HG02763 (cell line): Measurements from ENCODE around the gene CFD.
"Not testable (repeated sequence)": the region's sequence is repeated elsewhere in the genome, so short reads cannot be mapped to it uniquely, and the experiment has no call there.

Source experiments
- ATAC-seq: cut with Tn5 transposase; IDR thresholded peaks from one replicate; pipeline ENCODE4 v1.9.1; 2021; ENCODE audit warnings: mild to moderate bottlenecking, moderate library complexity; ENCODE audit not compliant: unreplicated experiment

The CFD gene

DNA sequence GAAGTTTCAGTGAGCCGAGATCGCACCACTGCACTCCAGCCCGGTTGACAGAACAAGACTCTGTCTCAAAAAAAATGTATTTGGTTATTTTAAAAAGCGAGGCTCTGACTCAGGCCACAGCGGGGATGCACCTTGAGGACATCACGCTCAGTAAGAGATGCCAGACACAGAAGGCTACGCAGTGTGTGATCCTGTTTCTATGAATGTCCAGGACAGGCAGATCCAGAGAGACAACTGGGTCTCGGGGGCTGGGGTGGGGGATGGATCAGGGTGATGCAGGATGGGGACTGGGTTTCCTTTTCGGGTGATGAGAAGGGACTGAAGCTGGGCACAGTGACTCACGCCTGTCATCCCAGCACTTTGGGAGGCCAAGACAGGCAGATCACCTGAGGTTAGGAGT lies 28.1 kb downstream of the CFD start:
- no peak for ATAC-seq

DNA sequence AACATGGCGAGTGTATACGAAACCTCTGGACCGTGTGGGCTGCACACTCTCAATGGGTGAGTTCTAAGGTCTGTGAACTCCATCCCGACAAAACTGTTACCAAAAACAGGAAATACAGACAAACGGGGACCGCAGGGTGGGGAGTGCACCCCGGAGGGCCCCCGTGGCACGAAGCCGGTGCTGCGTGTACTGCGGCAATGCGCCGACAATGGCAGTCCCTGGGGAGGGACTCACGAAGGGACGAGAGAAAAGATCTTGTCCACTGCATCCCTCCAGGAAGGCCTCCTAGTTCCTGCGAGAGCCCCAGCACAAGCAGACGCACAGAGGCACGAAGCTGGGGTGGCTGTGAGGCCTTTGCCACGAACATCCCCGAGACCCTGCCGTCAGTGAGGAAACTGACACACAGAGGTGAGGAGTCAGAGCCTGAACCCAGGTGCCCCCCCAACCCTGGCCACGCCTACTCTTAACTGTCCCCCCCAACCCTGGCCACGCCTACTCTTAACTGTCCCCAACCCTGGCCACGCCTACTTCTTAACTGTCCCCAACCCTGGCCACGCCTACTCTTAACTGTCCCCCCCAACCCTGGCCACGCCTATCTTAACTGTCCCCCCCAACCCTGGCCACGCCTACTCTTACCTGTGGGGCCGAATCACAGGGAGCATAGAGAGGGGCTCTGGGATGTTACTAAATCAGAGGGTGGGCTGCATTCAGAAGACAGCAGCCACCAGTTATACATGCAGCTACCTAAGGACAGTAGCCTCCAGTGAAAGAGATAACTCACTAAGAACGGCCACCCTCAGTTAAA lies 29.3 kb downstream of the CFD start:
- no peak for ATAC-seq

DNA sequence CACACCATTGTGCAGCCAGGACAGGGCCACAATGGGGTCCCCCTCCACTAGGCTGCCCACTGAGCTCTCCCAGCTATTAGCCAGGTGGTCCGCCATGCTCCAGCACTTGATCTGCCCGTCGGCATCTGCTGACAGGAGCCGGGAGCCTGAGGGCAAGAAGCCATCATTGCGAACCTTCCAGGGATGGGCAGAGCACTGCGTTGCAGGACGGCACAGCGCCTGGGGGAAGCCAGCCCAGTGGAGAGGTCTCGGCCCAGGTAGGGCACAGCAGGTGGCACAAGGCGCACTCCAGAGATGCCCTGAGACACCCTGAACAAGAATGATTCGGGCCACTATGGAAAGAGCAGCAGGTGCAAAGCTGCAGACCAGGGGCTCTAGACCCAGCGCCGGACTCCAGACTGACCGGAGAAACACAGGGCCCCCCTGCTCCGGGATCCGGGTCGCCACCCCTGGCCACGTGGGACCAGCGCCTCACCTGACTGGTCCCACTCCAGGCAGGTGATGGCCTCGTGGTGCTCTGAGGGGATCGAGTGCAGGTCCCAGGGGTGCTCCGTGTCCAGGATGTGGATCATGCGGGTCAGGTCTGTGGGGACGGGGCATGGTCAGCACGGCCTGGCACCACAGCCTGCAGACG lies 30.3 kb downstream of the CFD start:
- ATAC-seq: no peak

DNA sequence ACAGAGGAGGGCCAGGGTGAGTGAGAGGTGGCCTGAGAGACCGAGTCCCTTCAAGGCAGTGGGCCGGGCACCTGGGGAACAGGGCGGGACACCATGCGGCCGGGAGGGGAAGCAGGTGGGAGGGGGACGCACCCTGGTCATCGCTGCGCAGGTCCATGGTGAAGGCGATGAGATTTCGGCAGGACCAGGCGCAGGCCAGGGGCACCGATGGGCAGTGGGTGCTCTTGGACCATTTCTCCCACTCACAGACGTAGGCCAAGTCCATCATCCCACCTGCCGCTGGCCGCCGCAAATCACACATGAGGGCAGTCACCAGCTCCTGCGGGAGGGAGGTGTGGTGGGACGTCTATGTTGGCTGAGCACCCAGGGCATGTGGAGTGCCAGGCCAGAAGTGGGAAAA lies 31.4 kb downstream of the CFD start:
- ATAC-seq: no peak

DNA sequence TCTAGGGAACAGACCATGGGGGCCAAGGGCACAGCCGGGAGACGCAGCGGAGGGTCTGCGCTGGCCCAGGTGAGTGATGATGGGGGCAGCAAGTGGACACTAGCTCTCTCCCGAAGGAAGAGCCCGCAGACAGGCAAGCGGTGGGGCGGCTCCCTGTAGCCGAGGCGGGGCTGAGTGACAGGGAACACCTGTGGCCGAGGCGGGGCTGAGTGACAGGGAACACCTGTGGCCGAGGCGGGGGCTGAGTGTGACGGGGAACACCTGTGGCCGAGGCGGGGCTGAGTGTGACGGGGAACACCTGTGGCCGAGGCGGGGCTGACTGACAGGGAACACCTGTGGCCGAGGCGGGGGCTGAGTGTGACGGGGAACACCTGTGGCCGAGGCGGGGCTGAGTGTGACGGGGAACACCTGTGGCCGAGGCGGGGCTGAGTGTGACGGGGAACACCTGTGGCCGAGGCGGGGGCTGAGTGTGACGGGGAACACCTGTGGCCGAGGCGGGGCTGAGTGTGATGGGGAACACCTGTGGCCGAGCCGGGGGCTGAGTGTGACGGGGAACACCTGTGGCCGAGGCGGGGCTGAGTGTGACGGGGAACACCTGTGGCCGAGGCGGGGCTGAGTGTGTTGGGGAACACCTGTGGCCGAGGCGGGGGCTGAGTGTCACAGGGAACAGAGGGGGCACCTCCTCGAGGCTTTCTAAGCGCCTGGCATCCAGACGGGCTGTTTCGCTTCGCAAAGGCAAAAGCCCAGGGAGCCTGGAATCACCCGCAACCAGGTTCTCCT lies 32.1 kb downstream of the CFD start:
- ATAC-seq: not testable (repeated sequence)

DNA sequence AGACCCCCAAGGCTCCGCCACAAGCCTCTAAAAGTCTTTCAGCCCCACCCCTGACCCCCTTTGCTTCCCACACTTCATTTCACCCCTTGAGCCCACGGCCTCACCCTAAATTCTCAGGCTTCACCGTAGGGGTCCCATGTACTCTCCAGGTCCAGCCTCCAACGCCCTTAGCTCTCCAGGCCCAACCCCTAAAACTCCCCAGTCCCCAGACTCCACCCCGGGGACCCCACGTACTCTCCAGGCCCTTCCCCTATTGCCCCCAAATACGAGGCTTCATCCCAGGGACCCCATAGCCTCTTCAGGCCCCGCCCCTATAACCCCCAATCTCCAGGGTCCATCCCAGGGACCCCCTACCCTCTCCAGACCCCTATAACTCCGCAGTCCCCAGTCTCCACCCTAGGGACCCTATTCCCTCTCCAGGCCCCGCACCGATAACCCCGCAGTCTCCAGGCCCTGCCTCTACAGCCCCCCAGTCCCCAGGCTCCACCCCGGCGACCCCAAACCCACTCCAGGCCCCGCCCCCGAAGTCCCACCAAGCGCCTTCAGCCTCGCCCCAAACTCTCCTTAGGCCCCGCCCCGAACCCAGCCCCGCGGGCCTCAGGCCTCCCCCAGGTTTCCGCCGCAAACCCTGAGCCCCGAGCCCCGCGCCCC lies 32.9 kb downstream of the CFD start:
- ATAC-seq: no peak

DNA sequence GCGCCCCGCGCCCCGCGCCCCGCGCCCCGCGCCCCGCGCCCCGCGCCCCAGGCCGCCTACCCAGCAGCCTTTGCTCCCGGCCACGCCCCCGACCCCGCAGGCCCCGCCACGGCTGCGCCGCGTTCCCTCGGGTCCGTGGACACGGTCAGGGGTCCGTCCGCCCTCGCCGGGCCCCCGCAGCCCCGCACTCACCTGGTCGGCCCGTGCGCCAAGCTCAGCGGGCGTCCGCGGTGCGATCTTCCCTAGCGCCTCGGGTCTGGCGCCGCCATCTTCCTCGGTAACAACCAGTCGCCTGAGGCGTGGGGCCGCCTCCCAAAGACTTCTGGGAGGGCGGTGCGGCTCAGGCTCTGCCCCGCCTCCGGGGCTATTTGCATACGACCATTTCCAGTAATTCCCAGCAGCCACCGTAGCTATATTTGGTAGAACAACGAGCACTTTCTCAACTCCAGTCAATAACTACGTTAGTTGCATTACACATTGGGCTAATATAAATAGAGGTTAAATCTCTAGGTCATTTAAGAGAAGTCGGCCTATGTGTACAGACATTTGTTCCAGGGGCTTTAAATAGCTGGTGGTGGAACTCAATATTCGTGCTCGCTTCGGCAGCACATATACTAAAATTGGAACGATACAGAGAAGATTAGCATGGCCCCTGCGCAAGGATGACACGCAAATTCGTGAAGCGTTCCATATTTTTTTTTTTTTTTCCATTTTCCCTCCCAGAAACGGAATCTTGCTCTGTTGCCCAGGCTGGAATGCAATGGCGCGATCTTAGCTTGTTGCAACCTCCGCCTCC lies 33.6 kb downstream of the CFD start, which contains the start of the genes MED16 and RNU6-9:
MED16 (minus strand) TSS at position 294 of the 796 bp plus-strand sequence. CDS start 2,056 bp downstream, outside the sequence.
RNU6-9 (plus strand) TSS at position 591 of the 796 bp plus-strand sequence.
- peak; percentile 82 for ATAC-seq

DNA sequence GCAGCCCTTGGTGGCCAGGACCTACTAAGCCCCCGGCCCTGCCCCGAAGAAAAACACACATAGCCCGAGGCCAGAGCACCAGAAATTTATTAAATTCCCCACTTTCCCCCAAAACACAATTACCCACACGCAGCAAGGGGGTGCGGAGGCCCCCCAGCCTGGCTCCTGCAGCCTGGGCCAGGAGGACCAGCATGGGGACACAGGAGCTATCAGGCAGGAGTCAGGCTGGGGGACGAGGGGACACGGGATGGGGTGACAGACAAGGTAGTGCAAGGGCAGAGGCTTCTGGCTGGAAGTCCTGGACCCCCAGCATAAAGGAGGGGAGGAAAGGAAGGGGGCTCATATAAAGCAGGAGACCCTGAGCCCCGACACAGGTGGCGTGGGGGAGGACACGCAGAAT lies 37.0 kb downstream of the CFD start:
- ATAC-seq: no peak

DNA sequence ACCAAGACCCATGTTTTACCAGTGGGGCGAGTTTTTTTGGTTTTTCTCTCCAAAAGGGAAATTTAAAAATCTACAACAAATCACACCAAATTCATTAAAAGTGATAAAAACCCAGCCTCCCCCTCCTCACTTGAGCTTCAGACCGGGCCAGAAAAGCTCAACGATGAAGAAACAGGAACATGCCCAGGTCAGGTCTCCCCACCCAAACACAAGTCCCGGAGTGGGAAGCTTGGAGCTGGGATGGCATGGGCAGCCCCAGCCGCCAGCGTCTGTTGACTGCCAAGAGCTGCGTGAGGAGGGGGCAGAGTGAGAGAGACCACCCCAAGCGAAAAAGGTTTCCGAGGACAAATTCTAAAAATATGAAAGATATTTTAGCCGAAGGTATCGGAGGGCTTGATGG lies 37.5 kb downstream of the CFD start:
- no peak for ATAC-seq

DNA sequence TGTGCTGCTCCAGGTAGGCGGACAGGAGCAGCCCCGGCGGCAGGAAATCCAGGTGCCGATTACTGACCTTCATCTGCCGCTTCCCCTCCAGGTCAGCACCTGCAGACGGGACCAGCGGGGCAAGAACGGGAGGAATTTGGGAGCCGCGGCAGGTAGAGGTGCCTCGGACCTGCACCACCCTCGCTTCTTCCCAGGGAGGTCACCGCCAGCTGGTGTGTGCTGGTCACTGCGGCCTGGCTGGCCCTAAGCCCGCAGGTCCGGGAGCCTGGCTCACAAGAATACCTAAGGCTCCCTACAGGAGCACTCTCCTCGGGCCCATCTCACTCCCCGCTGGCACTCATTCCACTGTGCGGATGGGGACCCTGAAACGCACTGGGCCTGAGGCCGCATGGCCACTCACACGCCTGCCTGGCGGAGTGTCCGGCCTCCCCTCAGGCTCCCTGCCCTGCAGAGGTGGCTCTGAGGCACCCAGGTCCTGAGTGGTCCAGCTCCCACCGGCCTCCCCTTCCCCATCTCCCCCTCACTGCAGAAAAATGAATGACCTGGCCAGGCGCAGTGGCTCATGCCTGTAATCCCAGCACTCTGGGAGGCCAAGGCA lies 38.1 kb downstream of the CFD start:
- ATAC-seq: no peak

DNA sequence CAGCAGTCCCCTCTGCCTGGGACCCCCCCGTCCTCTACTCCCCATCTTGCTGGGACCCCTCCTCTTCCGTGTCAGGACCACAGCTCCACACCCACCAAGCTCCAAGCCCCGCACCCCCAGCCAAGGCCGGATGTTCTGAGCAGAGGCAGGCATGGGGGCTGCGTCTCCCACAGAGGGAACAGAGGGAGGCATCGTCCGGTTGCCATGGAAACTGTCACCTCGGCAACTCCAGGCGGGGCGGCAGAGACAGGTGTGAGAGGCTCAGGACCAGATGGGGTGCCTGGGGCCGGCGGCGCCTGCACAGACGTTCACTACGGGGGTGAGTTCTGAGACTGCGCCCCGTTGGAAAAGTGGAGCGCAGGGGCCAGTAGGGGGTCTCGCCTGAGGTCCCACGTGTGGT lies 39.2 kb downstream of the CFD start:
- no peak for ATAC-seq

DNA sequence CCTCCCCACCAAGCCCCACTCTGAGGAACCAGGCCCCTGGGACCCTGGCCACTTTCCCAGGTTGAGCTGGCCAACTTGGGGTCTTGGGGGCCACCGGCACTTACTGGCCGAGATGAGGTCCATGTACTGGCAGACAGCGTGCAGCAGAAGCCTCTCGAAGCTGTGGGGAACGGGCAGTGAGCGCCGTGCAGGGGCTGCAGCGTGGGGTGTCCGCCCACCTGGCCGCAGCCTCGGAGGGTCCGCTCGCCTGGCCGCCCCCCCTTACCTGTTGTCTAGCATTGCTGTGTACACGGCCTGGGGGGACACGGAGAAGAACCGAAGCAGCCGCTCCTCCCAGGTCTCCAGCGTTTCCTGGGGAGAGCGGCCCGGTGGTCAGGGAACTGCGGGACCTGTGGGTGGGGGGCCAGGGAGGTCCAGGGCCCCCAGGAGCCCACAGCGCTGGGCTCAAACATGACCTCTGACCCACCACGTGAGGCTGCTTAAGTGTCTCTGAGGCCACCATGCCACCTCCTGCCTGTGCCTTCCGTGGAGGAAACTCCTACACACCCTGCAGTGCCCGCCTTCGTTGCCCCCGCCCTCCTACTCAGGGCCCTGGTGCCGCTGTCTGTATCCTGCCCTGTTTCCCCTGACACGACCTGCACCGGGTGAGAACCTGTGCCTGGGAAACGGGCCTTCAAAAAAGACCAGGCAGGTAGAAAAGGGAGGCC lies 40.0 kb downstream of the CFD start:
- no peak for ATAC-seq

DNA sequence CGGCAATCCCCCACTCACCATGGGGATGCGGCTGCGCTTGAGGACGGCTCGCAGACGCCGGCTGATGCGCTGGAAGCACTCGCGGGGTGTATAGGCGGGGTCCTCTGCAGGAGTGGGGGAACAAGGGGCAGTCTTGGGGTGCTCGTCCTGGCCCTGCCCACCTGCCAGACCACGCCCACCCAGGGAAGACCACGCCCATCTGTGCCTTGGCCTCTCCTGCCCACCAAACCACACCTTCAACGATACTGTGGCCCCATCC lies 40.5 kb downstream of the CFD start:
- ATAC-seq: no peak

DNA sequence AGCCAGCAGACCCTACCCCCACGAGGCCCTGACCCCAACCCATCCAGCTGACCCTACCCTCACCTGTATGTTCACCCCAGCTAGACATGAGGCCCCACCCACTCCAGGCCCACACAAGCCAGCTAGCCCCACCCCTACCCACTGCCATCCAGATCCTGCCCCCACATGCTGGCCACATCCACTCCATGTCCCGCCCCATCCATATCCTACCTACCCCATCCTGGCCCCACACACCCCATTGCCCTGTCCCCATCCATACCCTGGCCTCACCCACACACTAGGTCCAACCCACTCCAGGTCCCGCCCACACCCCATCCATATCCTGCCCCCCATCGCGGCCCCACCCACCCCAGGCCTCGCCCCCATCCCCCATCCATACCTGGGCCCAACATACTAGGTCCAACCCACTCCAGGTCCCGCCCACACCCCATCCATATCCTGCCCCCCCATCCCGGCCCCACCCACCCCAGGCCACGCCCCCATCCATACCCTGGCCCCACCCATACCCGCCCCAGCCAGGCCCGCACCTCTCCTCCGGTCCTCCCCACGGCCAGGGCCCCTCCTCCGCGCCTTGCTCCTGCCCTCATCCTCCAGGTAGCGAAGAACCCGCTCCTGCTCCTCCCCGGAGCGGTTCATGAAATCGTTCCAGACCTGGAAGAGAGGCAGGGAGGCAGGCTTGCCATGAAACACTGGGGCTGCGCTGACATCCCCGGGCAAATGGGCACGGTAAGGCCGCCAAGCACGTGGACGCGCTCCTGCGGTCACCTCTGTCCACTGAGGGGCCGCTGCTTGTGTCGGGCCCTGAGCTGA lies 41.0 kb downstream of the CFD start:
- ATAC-seq: no peak

DNA sequence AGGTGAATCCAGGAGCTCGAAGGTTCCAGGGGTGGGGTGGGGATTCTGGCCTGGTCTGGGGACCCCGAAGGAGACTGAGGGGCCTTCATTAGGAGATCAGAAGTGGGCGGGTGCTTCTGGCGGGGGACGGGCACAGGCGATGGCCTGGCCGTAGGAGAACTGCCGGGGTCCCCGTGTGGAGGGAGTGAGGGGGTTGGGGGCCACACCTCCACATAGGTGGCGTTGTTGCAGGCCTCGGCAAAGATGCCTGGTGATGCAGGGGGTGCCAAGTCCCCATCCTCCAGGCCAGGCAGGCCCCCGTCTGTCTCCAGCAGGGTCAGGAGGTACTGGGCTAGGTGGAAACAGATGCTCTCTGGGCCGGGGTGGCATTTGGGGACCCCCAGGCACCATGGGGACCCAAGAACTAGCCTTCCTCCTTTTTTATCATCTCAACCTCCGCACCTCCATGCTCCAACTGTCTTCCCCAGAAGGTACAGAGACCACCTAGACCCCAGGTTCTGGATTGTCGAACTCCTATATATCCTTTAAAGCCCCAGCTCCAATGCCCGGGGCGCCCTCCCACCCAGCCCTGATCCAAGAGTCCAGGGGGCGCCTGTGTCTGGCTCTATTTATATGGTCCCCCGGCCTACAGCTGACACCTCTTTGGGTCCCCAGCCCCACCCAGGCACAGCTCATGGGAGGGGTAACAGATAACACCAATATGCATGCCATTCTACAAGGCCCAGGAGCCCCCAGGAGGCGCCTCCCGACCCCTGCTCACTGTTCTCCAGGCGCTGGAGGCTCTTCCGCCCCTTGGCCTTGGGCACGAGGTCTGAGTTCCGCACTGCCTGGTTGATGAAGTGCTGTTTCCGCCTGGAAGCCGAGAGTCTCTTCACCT lies 42.0 kb downstream of the CFD start:
- ATAC-seq: no peak

DNA sequence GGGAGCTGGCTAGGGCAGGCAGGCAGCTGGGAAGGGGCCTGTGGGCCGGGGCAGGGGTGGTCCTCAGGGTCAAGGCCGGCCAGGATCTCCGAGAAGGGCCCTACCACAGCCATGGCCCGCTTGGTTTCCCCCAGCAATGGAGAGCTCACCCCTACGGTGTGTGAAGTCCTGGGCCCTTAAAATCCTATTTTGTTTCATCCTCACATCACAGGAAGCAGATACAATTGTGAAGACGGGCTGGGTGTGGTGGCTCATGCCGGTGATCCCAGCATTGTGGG lies 42.6 kb downstream of the CFD start:
- no peak for ATAC-seq

DNA sequence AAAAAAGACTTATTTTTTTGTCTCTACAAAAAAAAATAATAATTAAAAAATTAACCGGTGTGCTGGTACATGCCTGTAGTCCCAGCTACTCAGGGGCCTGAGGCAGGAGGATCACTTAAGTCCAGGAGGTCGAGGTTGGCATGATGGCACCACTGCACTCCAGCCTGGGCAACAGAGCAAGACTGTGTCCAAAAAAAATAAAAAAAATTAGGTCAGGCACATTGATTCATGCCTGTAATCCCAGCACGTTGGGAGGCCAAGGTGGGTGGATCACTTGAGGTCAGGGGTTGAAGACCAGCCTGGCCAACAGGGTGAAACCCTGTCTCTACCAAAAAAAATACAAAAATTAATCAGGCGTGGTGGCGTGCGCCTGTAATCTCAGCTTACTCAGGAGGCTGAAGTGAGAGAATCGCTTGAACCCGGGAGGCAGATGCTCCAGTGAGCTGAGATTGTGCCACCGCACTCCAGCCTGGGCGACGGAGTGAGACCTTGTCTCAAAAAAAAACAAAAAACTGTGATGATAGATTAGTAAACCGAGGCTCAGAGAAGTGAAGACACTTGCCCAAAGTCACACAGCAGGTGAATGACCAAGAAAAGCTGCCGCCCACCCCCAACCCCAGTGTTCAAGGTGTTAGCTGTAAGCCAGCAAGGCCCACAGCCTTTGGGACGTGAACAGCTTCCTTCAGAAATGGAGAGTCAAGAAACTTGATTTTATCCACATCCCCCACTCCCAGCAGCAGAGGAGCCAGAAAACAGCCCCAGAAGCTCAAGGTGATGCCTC lies 43.2 kb downstream of the CFD start:
- ATAC-seq: no peak
